Ovary (tissue), 3 donors: Measurements from ENCODE around the gene DPY19L3.
"Not testable (repeated sequence)": the region's sequence is repeated elsewhere in the genome, so short reads cannot be mapped to it uniquely, and the experiment has no call there.

Experiments used
- EP300 ChIP-seq: sonication (generic); formaldehyde crosslinking; IDR thresholded peaks from one replicate; pipeline ENCODE4 v1.6.1; 2017; ENCODE audit warnings: antibody characterized with exemption
- POLR2A ChIP-seq: fragments of 450-650 bp; IDR thresholded peaks from one replicate; pipeline ENCODE4 v1.6.1; 2017; ENCODE audit warnings: antibody characterized with exemption, mild to moderate bottlenecking, moderate library complexity
- TF ChIP-seq, protein P1 (sequence below), 3 donors: fragments of 450-650 bp in 2 of 3; fragments of 200-600 bp in 1 of 3; IDR thresholded peaks; one replicate each; pipeline versions ENCODE4 v1.5.1 to v1.8.0; 2016 to 2022; ENCODE audit warnings: antibody characterized with exemption in 3 of 3, mild to moderate bottlenecking in 1 of 3
- donor health status: DM: no; HTN: no; CAD: no.

DNA sequence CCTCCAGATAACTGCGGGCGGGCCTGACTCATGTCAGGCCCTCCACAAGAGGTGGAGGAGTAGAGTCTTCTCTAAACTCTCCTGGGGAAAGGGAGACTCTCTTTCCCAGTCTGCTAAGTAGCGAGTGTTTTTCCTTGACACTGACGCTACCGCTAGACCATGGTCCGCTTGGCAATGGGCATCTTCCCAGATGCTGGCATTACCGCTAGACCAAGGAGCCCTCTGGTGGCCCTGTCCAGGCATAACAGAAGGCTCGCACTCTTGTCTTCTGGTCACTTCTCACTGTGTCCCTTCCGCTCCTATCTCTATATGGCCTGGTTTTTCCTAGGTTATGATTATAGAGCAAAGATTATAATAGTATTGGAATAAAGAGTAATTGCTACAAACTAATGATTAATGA lies 28.5 kb upstream of the DPY19L3 start:
- TF ChIP-seq EP300, POLR2A: not testable (repeated sequence)
- TF ChIP-seq, protein P1, sequence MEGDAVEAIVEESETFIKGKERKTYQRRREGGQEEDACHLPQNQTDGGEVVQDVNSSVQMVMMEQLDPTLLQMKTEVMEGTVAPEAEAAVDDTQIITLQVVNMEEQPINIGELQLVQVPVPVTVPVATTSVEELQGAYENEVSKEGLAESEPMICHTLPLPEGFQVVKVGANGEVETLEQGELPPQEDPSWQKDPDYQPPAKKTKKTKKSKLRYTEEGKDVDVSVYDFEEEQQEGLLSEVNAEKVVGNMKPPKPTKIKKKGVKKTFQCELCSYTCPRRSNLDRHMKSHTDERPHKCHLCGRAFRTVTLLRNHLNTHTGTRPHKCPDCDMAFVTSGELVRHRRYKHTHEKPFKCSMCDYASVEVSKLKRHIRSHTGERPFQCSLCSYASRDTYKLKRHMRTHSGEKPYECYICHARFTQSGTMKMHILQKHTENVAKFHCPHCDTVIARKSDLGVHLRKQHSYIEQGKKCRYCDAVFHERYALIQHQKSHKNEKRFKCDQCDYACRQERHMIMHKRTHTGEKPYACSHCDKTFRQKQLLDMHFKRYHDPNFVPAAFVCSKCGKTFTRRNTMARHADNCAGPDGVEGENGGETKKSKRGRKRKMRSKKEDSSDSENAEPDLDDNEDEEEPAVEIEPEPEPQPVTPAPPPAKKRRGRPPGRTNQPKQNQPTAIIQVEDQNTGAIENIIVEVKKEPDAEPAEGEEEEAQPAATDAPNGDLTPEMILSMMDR (IDR thresholded peaks at IDR 0.05), result not testable (repeated sequence)
